CD14-positive monocyte (primary cell): Measurements from ENCODE around the gene N4BP2. TPM values are rescaled to one million over a fixed set of nuclear protein-coding genes. Genes with fewer than 3 reads are reported as not detected.

Experiments used
- DNase-seq, 3 donors: peaks; one replicate each; pipeline ENCODE4 v3.0.0-alpha.2; 2011 to 2022
- H2AFZ ChIP-seq: 2 replicates; pipeline ENCODE4 v1.6.0; 2012; ENCODE audit warnings: mild to moderate bottlenecking, low read depth, low read length, inconsistent platforms; ENCODE audit not compliant: insufficient read depth, poor library complexity, severe bottlenecking
- H3K27ac ChIP-seq, 2 donors: 1 replicate in 1 of 2; 2 replicates in 1 of 2; pipeline ENCODE4 v1.5.1; 2012 to 2013; ENCODE audit warnings: low read length in 2 of 2, control low read depth in 1 of 2, inconsistent platforms in 1 of 2, low read depth in 1 of 2, mild to moderate bottlenecking in 1 of 2
- H3K27me3 ChIP-seq, 2 donors: one replicate each; pipeline versions ENCODE4 v1.6.0 to v1.6.1; 2011 to 2013; ENCODE audit warnings: low read length in 2 of 2; ENCODE audit not compliant: control insufficient read depth in 2 of 2, insufficient read depth in 2 of 2
- H3K36me3 ChIP-seq, 2 donors: replicated peaks in 1 of 2; 1 replicate in 1 of 2; 2 replicates in 1 of 2; pipeline versions ENCODE4 v1.5.1 to v1.6.1; 2012 to 2013; ENCODE audit warnings: low read length in 2 of 2, control low read depth in 1 of 2, inconsistent platforms in 1 of 2, mild to moderate bottlenecking in 1 of 2; ENCODE audit not compliant: insufficient read depth in 2 of 2, control insufficient read depth in 1 of 2
- H3K4me1 ChIP-seq, 2 donors: 1 replicate in 1 of 2; 2 replicates in 1 of 2; pipeline versions ENCODE4 v1.5.1 to v1.6.1; 2012 to 2013; ENCODE audit warnings: low read length in 2 of 2, control low read depth in 1 of 2, inconsistent platforms in 1 of 2, mild to moderate bottlenecking in 1 of 2, moderate library complexity in 1 of 2; ENCODE audit not compliant: insufficient read depth in 2 of 2, control insufficient read depth in 1 of 2
- H3K4me2 ChIP-seq: replicated peaks from 2 replicates; pipeline ENCODE3; 2012; ENCODE audit warnings: low read length, moderate library complexity, mild to moderate bottlenecking; ENCODE audit not compliant: poor library complexity, severe bottlenecking; ENCODE audit errors: extremely low read depth
- H3K4me3 ChIP-seq, 3 experiments: fragments of 200-600 bp in 1 of 3; sonication (generic) in 1 of 3; replicated peaks in 1 of 3; 1 replicate in 2 of 3; 2 replicates in 1 of 3; pipeline ENCODE4 v1.5.1; 2011 to 2013; ENCODE audit warnings: low read length in 3 of 3, mild to moderate bottlenecking in 3 of 3, control low read depth in 2 of 3, low read depth in 2 of 3, inconsistent platforms in 1 of 3, moderate library complexity in 1 of 3
- H3K79me2 ChIP-seq: 2 replicates; pipeline ENCODE4 v1.6.0; 2012; ENCODE audit warnings: mild to moderate bottlenecking, control low read depth, inconsistent platforms, low read length, moderate library complexity; ENCODE audit not compliant: insufficient read depth
- H3K9ac ChIP-seq: 2 replicates; pipeline ENCODE4 v1.6.0; 2017; ENCODE audit warnings: low read length, mild to moderate bottlenecking; ENCODE audit not compliant: insufficient read depth, poor library complexity, severe bottlenecking
- H3K9me3 ChIP-seq, 2 donors: replicated peaks in 1 of 2; 1 replicate in 1 of 2; 2 replicates in 1 of 2; pipeline versions ENCODE4 v1.5.1 to v1.6.1; 2012 to 2013; ENCODE audit warnings: low read length in 2 of 2, control low read depth in 1 of 2; ENCODE audit not compliant: control insufficient read depth in 1 of 2, insufficient read depth in 1 of 2
- H4K20me1 ChIP-seq: 2 replicates; pipeline ENCODE4 v1.6.0; 2012; ENCODE audit warnings: mild to moderate bottlenecking, low read length, control low read depth, moderate library complexity; ENCODE audit not compliant: insufficient read depth
- H3K27ac Mint-ChIP-seq, 7 donors: one replicate each; pipeline ENCODE4 v1.8.0; 2020; ENCODE audit warnings: mild to moderate bottlenecking in 7 of 7, mixed read lengths in 7 of 7, moderate library complexity in 6 of 7, inconsistent platforms in 2 of 7
- H3K27me3 Mint-ChIP-seq, 3 donors: one replicate each; pipeline ENCODE4 v1.8.0; 2021 to 2022; ENCODE audit warnings: low read depth in 3 of 3, mild to moderate bottlenecking in 3 of 3, mixed read lengths in 3 of 3, moderate library complexity in 3 of 3, inconsistent platforms in 1 of 3
- H3K36me3 Mint-ChIP-seq, 2 donors: one replicate each; pipeline ENCODE4 v1.8.0; 2020; ENCODE audit warnings: mixed read lengths in 2 of 2, inconsistent platforms in 1 of 2, mild to moderate bottlenecking in 1 of 2
- H3K4me1 Mint-ChIP-seq: one replicate; pipeline ENCODE4 v1.8.0; 2020; ENCODE audit warnings: mild to moderate bottlenecking, mixed read lengths
- H3K4me3 Mint-ChIP-seq, 2 donors: one replicate each; pipeline ENCODE4 v1.8.0; 2020; ENCODE audit warnings: mild to moderate bottlenecking in 2 of 2, mixed read lengths in 2 of 2, moderate library complexity in 1 of 2
- H3K9me3 Mint-ChIP-seq, 7 donors: one replicate each; pipeline ENCODE4 v1.8.0; 2020 to 2022; ENCODE audit warnings: mixed read lengths in 7 of 7, mild to moderate bottlenecking in 6 of 7, moderate library complexity in 6 of 7, inconsistent platforms in 2 of 7
- CTCF ChIP-seq: fragments of 200-600 bp; IDR thresholded peaks from one replicate; pipeline ENCODE4 v1.8.0; 2022; ENCODE audit warnings: antibody characterized with exemption, mild to moderate bottlenecking
- WGBS: methylation state at CpG from one replicate; pipeline ENCODE4 v1.1.5; 2013; ENCODE audit warnings: missing lambda C conversion rate; ENCODE audit not compliant: insufficient coverage; 5-methylcytosine and 5-hydroxymethylcytosine counted together
- intact Hi-C, 2 donors: fragments of 100-400 bp; cut with micrococcal nuclease; formaldehyde crosslinking; loops; one replicate each; pipeline versions ENCODE4 v1.15.0 to v1.15.1; 2023
- polyA plus RNA-seq, 3 donors: library from polyadenylated mRNA; depleted of rRNA in 1 of 3; unstranded in 2 of 3; stranded (reverse) in 1 of 3; fragments of 300-500 nt in 2 of 3; fragments of >200 nt in 1 of 3; fragmentation: Illumina TruSeq in 2 of 3; gene quantifications; 1 replicate in 2 of 3; 2 replicates in 1 of 3; pipeline ENCODE4 v1.2.3, GENCODE V29; 2012 to 2021

Gene N4BP2
- polyA plus RNA-seq, 3 donors = 3.1 to 8.3 (median 4.8) TPM

DNA sequence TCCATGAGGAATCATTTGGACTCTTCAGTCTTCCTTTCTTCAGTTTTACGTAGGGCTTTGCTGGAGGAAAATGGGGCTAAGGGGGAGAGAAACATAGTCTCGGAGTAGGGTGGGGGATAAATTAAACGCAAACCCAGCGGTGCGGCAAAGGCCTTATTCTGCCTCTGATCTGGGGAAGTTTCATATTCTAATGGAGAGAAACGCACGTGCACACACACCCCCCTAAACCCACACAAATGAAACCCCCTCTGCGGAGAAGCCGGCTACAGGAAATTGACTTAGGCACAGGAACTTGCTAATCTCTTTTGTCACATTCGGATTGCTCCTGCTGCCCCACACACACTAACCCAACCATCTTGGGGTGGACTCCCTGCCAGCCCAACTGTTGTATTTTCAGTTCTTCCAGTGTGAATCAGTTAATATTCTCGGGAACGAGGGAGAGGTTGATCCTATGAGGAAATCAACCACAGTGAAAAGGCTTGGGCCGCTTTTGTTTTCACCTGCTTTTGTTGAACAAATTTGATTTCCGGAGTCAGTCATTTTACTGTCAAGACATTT, 140.2 kb downstream of the N4BP2 start, which contains the start of gene RHOH:
Gene RHOH (plus strand): TSS at position 308 of the 558 bp plus-strand sequence. CDS start 46,356 bp downstream, outside the sequence.
- no peaks in the 10 kb centered on the region for H3K36me3 Mint-ChIP-seq

More for the DNA sequence above, 140.2 kb downstream of the N4BP2 start, which contains the start of gene RHOH:
- DNase-seq = peak; percentile 15 to 48 (median 18)
- H3K4me1 ChIP-seq = peaks cover 55 to 72% of the 10 kb centered on the region in 2 donors
- H3K79me2 ChIP-seq = peaks cover 24% of the 10 kb centered on the region
- H4K20me1 ChIP-seq = no peaks in the 10 kb centered on the region
- peak within 1 kb of the TSS; percentile 77 to 87 for H3K4me3 Mint-ChIP-seq
- H3K4me3 ChIP-seq = peak within 1 kb of the TSS; percentile 17 to 67 (median 50)
- 0% methylated on average over 8 of the region's 14 CpGs for WGBS
- peaks cover 73% of the 10 kb centered on the region for H3K4me1 Mint-ChIP-seq
- no peaks in the 10 kb centered on the region for H3K27me3 ChIP-seq
- TF ChIP-seq CTCF = no peak
- intact Hi-C loops = no loop called here
- peak within 1 kb of the TSS; percentile 80 for H2AFZ ChIP-seq
- no peak within 1 kb of the TSS for H3K27ac ChIP-seq
- H3K9me3 Mint-ChIP-seq = peaks cover 0 to 1% (median 0%) of the 10 kb centered on the region in 7 donors
- H3K36me3 ChIP-seq = no peaks in the 10 kb centered on the region
- peaks cover 3 to 9% (median 3%) of the 10 kb centered on the region in 3 donors for H3K27me3 Mint-ChIP-seq
- no peaks in the 10 kb centered on the region for H3K9me3 ChIP-seq
- peak within 1 kb of the TSS; percentile 74 for H3K4me2 ChIP-seq
- H3K27ac Mint-ChIP-seq = peak within 1 kb of the TSS in 5 of 7 donors; percentile 56 to 87 (median 72)
- H3K9ac ChIP-seq = peak within 1 kb of the TSS; percentile 29
